VCaP (cell line): ENCODE results near the gene VTCN1.
"Not testable (repeated sequence)": the region's sequence is repeated elsewhere in the genome, so short reads cannot be mapped to it uniquely, and the experiment has no call there.

Experiments used
- H3K27ac ChIP-seq: fragments of 450-650 bp; 2 replicates; pipeline ENCODE4 v1.5.1; 2017
- CTCF ChIP-seq: fragments of 450-650 bp; conservative IDR thresholded peaks from 2 replicates; pipeline ENCODE4 v1.5.1; 2017; ENCODE audit warnings: mild to moderate bottlenecking, moderate library complexity

Gene VTCN1

GRCh38 chr1:117107364-117107763, 103.4 kb downstream of the VTCN1 start:
- no peak overlapping the region for H3K27ac ChIP-seq
- no peak for TF ChIP-seq CTCF

DNA sequence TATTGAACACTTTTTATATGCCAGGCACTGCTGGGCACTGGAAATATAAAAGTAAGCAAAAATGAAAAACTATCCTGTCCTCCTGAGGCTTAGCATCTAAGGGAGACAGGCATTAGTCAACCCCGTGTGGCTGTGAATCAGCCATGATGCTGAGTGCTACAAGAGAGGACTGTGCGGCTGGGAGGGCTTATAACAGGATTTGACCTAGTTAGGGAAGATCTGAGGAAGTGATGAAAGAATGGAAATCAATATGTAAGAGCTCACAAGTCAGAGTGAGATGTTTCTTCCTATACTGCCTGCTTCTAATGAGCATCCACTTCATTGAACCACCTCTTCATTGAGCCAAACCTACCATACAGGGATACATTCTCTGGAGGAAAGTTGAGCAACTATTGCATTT, 104.2 kb downstream of the VTCN1 start:
- H3K27ac ChIP-seq = no peak overlapping the region
- TF ChIP-seq CTCF = no peak

- no peak overlapping the region for H3K27ac ChIP-seq
- no peak for TF ChIP-seq CTCF
These were observed 105.0 kb downstream of the VTCN1 start for GRCh38 chr1:117105722-117106121.

DNA sequence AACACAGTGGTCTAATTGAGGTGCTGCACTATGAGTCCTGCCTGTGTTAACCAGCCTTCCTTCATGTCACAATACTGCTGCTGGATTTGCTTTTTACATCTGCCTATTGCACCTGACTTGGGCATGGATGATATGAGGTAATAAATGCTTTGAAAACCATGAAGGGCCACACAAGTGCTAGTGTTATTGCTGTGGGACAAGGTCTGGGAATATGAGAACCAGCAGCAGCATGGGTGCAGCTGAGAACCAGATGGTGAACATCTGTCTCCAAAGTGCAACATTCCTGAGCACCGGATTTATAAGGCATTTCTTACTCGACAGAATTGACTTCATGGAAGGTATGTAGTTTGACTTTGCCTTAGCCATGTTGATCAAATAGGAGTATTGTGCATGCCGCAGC, 105.7 kb downstream of the VTCN1 start:
- no peak for TF ChIP-seq CTCF

DNA sequence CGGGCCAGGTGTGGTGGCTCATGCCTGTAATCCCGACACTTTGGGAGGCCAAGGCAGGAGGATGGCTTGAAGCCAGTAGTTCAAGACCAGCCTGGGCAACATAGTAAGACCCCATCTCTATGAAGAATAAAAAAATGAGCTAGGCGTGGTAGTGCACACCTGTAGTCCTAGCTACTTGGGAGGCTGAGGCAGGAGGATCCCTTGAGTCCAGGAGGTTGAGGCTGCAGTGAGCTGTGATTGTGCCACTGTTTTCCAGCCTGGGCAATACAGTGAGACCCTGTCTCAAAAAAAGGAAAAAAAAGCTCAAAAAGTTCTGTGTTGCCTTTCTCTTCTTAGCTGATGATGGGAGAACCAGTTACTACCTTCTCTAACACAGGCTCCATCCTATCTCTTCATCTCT, 108.9 kb downstream of the VTCN1 start:
- not testable (repeated sequence) for H3K27ac ChIP-seq

More for the DNA sequence above, 105.7 kb downstream of the VTCN1 start:
- H3K27ac ChIP-seq = no peak overlapping the region

DNA sequence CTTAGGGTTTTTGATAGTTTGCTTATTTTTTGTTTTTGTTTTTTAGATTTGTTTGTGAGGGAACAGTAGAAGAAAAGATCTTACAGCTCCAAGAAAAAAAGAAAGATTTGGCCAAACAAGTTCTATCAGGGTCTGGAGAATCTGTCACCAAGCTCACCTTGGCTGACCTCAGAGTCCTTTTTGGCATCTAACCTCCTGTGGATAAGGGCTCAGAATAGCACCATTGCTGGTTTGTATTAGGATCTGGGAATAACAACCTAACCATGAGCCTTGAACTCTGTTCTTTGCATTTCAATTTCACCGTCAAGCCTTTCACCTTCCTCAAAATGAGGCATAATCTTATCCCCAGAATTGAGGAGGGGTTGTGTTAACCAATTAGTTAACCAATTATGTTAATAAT, 109.4 kb downstream of the VTCN1 start:
- no peak for TF ChIP-seq CTCF
- H3K27ac ChIP-seq = no peak overlapping the region

GRCh38 chr1:117098287-117098890, 112.3 kb downstream of the VTCN1 start:
- no peak overlapping the region for H3K27ac ChIP-seq
- no peak for TF ChIP-seq CTCF

DNA sequence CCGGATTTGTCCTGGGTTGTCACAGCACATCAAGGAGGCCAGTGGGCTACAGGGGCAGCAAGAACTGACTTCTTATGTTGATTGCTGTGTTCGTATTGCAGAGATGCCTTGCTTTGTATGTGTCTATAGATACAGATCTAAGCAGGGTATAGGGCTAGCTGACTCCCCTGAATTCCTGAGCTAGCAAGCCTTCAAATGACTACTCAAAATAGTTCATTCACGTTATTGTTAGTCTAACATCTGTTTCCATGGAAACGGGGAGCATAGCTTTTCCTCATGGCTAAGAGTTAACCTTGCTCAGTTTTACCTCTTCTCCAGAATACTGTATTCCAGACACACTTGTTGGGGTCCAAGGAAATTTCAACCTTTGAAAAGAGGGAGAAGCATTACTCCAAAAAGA, 113.3 kb downstream of the VTCN1 start:
- TF ChIP-seq CTCF = no peak
- peak overlapping the region; percentile 23; the same call in 1 of the 2 replicates for H3K27ac ChIP-seq
